IMR-90 (cell line): ENCODE data around the gene SPPL2B. TPM values are rescaled to one million over a fixed set of nuclear protein-coding genes. Genes with fewer than 3 reads are reported as not detected.

ENCODE experiments used
- ATAC-seq: fragments of 200-7000 bp; cut with Tn5 transposase; 2 replicates; pipeline ENCODE4 v1.9.1; 2020; ENCODE audit warnings: low read depth, mild to moderate bottlenecking, moderate library complexity
- BruUV-seq: library from RNA; stranded (reverse); fragments of 400-500 nt; replicated peaks from 2 replicates; lab custom pipeline; 2021; lab: Mats Ljungman, UMichigan
- CTCF ChIA-PET: fragments of 300-600 bp; formaldehyde crosslinking; extraction: SDS; loops from one replicate; lab custom pipeline; 2021; ENCODE audit warnings: antibody characterized with exemption; lab: Yijun Ruan, JAX
- POLR2A ChIA-PET: fragments of 300-600 bp; sonication (Branson Sonifier 250); formaldehyde crosslinking; loops from one replicate; lab custom pipeline; 2022; ENCODE audit warnings: antibody characterized with exemption; ENCODE audit not compliant: unreplicated experiment; lab: Charles Lee
- DNase-seq: peaks from one replicate; pipeline ENCODE4 v3.0.0; 2013
- H2AFZ ChIP-seq: replicated peaks from 2 replicates; pipeline ENCODE3; 2013; ENCODE audit warnings: low read length, mild to moderate bottlenecking; ENCODE audit not compliant: poor library complexity
- H2AK5ac ChIP-seq: 2 replicates; pipeline ENCODE4 v1.6.1; 2013; ENCODE audit warnings: low read depth, low read length, inconsistent platforms
- H2AK9ac ChIP-seq: replicated peaks from 2 replicates; pipeline ENCODE3; 2013; ENCODE audit warnings: mild to moderate bottlenecking, low read depth, low read length, moderate library complexity; ENCODE audit not compliant: poor library complexity
- H2BK120ac ChIP-seq: 2 replicates; pipeline ENCODE4 v1.6.1; 2013; ENCODE audit warnings: low read depth, low read length, inconsistent platforms
- H2BK15ac ChIP-seq: 3 replicates; pipeline ENCODE4 v1.6.1; 2013; ENCODE audit warnings: low read depth, low read length, inconsistent platforms
- H2BK20ac ChIP-seq: 2 replicates; pipeline ENCODE4 v1.6.1; 2013; ENCODE audit warnings: low read depth, mild to moderate bottlenecking, inconsistent platforms, low read length, moderate library complexity
- H2BK5ac ChIP-seq: 2 replicates; pipeline ENCODE4 v1.6.1; 2013; ENCODE audit warnings: mild to moderate bottlenecking, low read depth, low read length, inconsistent platforms; ENCODE audit not compliant: poor library complexity, severe bottlenecking
- H3K14ac ChIP-seq: replicated peaks from 2 replicates; pipeline ENCODE4 v1.6.1; 2013; ENCODE audit warnings: low read depth, low read length, inconsistent platforms
- H3K18ac ChIP-seq: 2 replicates; pipeline ENCODE4 v1.6.1; 2013; ENCODE audit warnings: low read depth, low read length, control low read depth
- H3K23ac ChIP-seq: 2 replicates; pipeline ENCODE4 v1.6.1; 2013; ENCODE audit warnings: low read depth, low read length, inconsistent platforms
- H3K27ac ChIP-seq: 2 replicates; pipeline ENCODE4 v1.5.1; 2013; ENCODE audit warnings: mild to moderate bottlenecking, control low read depth, low read length; ENCODE audit not compliant: insufficient read depth
- H3K27me3 ChIP-seq: 2 replicates; pipeline ENCODE4 v1.6.1; 2013; ENCODE audit warnings: low read length; ENCODE audit not compliant: control insufficient read depth, insufficient read depth
- H3K36me3 ChIP-seq: 2 replicates; pipeline ENCODE4 v1.6.1; 2013; ENCODE audit warnings: low read length, mixed read lengths; ENCODE audit not compliant: control insufficient read depth, insufficient read depth
- H3K4ac ChIP-seq: 2 replicates; pipeline ENCODE4 v1.6.1; 2013; ENCODE audit warnings: low read depth, low read length, inconsistent platforms
- H3K4me1 ChIP-seq: 2 replicates; pipeline ENCODE4 v1.6.1; 2013; ENCODE audit warnings: low read length, mixed read lengths; ENCODE audit not compliant: control insufficient read depth, insufficient read depth
- H3K4me2 ChIP-seq: 2 replicates; pipeline ENCODE4 v1.6.1; 2013; ENCODE audit warnings: low read depth, mild to moderate bottlenecking, control low read depth, low read length, moderate library complexity
- H3K4me3 ChIP-seq: 2 replicates; pipeline ENCODE4 v1.5.1; 2013; ENCODE audit warnings: low read depth, mild to moderate bottlenecking, control low read depth, low read length, moderate library complexity; ENCODE audit not compliant: insufficient read depth
- H3K56ac ChIP-seq: 2 replicates; pipeline ENCODE4 v1.6.1; 2013; ENCODE audit warnings: low read length, inconsistent platforms; ENCODE audit not compliant: insufficient read depth; ENCODE audit errors: extremely low read depth
- H3K79me1 ChIP-seq, 2 experiments: 2 replicates each; pipeline ENCODE4 v1.6.1; 2013; ENCODE audit warnings: low read length in 2 of 2, inconsistent platforms in 1 of 2, low read depth in 1 of 2
- H3K9ac ChIP-seq: 2 replicates; pipeline ENCODE4 v1.6.1; 2013; ENCODE audit warnings: low read depth, low read length, control low read depth
- H3K9me1 ChIP-seq: 2 replicates; pipeline ENCODE4 v1.6.1; 2013; ENCODE audit warnings: low read length, inconsistent platforms; ENCODE audit not compliant: insufficient read depth
- H3K9me3 ChIP-seq: 2 replicates; pipeline ENCODE4 v1.6.1; 2013; ENCODE audit warnings: low read length; ENCODE audit not compliant: control insufficient read depth, insufficient read depth
- H4K20me1 ChIP-seq: 2 replicates; pipeline ENCODE4 v1.6.1; 2013; ENCODE audit warnings: low read length, inconsistent platforms; ENCODE audit not compliant: insufficient read depth
- H4K5ac ChIP-seq: 2 replicates; pipeline ENCODE4 v1.6.1; 2013; ENCODE audit warnings: mild to moderate bottlenecking, low read depth, low read length, control low read depth
- H4K8ac ChIP-seq, 2 experiments: 2 replicates each; pipeline ENCODE4 v1.6.1; 2013; ENCODE audit warnings: low read depth in 2 of 2, low read length in 2 of 2, control low read depth in 1 of 2, inconsistent platforms in 1 of 2
- H4K91ac ChIP-seq: 2 replicates; pipeline ENCODE4 v1.6.1; 2013; ENCODE audit warnings: low read depth, low read length, inconsistent platforms; ENCODE audit not compliant: insufficient read depth
- CHD1 ChIP-seq: IDR thresholded peaks from 2 replicates; pipeline ENCODE4 v1.6.1; 2012; ENCODE audit warnings: low read depth, low read length, improper control_type of control experiment
- FOS ChIP-seq: fragments of 150-350 bp; IDR thresholded peaks from 2 replicates; pipeline ENCODE4 v1.6.1; 2016; ENCODE audit warnings: low read depth, low read length
- MAFK ChIP-seq: IDR thresholded peaks from 2 replicates; pipeline ENCODE4 v1.6.1; 2012; ENCODE audit warnings: low read depth, low read length, improper control_type of control experiment
- MXI1 ChIP-seq: IDR thresholded peaks from 2 replicates; pipeline ENCODE4 v1.6.1; 2012; ENCODE audit warnings: low read depth, mild to moderate bottlenecking, low read length, moderate library complexity, borderline replicate concordance
- RAD21 ChIP-seq: IDR thresholded peaks from 2 replicates; pipeline ENCODE4 v1.6.1; 2012; ENCODE audit warnings: low read length, improper control_type of control experiment
- USF2 ChIP-seq: fragments of 150-350 bp; IDR thresholded peaks from 2 replicates; pipeline ENCODE4 v1.6.1; 2017; ENCODE audit warnings: mild to moderate bottlenecking, antibody characterized with exemption, low read length, low read depth
- WGBS, 2 experiments: methylation state at CpG; one replicate each; pipeline versions ENCODE4 v1.1.5 to v1.1.7; 2013; ENCODE audit warnings: missing lambda C conversion rate in 2 of 2; ENCODE audit not compliant: insufficient read length in 1 of 2; ENCODE audit errors: extremely low coverage in 2 of 2; 5-methylcytosine and 5-hydroxymethylcytosine counted together
- dilution Hi-C: fragments of 300-500 bp; cut with HindIII; formaldehyde crosslinking; loops from one replicate; pipeline ENCODE4 v1.14.3; 2018; ENCODE audit warnings: low sequenced_read_pairs; ENCODE audit not compliant: unreplicated experiment
- in situ Hi-C: fragments of 300-500 bp; cut with MboI; formaldehyde crosslinking; loops from 3 replicates; pipeline ENCODE4 v1.14.3; 2019; ENCODE audit warnings: low sequenced_read_pairs, inconsistent platforms, mixed read lengths
- intact Hi-C: fragments of 100-400 bp; cut with micrococcal nuclease; formaldehyde crosslinking; loops from 2 replicates; pipeline ENCODE4 v1.10.0; 2022
- polyA plus RNA-seq, 3 experiments: library from polyadenylated mRNA; depleted of rRNA; stranded (reverse); fragments of >200 nt; gene quantifications; 2 replicates each; pipeline ENCODE4 v1.2.3, GENCODE V29; 2012; ENCODE audit warnings: low replicate concordance in 1 of 3
- total RNA-seq: library from RNA; depleted of rRNA; stranded (reverse); fragments of >200 nt; gene quantifications from 2 replicates; pipeline ENCODE4 v1.2.3, GENCODE V29; 2012

SPPL2B gene
- total and polyA plus RNA-seq, 2 of the 4 experiments (the other 2 are of a cell fraction) = 3.4 to 45.7 TPM

- BruUV-seq = no TSS peak
- intact Hi-C loops = no loop called here
- no peak overlapping the region for H2AK5ac ChIP-seq
Measured at GRCh38 chr19:2351591-2351990, 23.1 kb downstream of the SPPL2B start.

More at GRCh38 chr19:2351591-2351990, 23.1 kb downstream of the SPPL2B start:
- Histone ChIP-seq H2BK120ac (no peak overlapping the region), H3K4me3 (no peak overlapping the region), H2BK15ac (no peak overlapping the region), H4K5ac (no peak overlapping the region), H2AFZ (no peak overlapping the region), H3K36me3 (peaks cover 40% of the 10 kb centered on the region), H3K4me2 (no peak overlapping the region), H3K9me3 (no peaks in the 10 kb centered on the region), H3K27ac (no peak overlapping the region), H3K18ac (no peak overlapping the region), H3K9ac (no peak overlapping the region), H3K4me1 (no peaks in the 10 kb centered on the region), H3K14ac (no peak overlapping the region), H4K8ac (no peak overlapping the region), H3K9me1 (no peaks in the 10 kb centered on the region), H3K27me3 (no peaks in the 10 kb centered on the region), H3K79me1 (no peaks in the 10 kb centered on the region), H2BK20ac (no peak overlapping the region), H3K56ac (no peak overlapping the region), H2BK5ac (no peak overlapping the region), H4K91ac (no peak overlapping the region), H4K20me1 (no peaks in the 10 kb centered on the region), H3K23ac (no peak overlapping the region), H3K4ac (no peak overlapping the region), H2AK9ac (no peak overlapping the region)
- no peak for TF ChIP-seq MXI1
- TF ChIP-seq RAD21 = no peak
- no peak for TF ChIP-seq MAFK
- TF ChIP-seq CHD1 = no peak
- no peak for TF ChIP-seq USF2
- TF ChIP-seq FOS = no peak
- no peak for ATAC-seq
- dilution Hi-C loops (no loop called here), in situ Hi-C loops (no loop called here)
- no peak for DNase-seq
- ChIA-PET CTCF (no interaction called here), POLR2A (no interaction called here)
- 92% methylated on average over 9 of the region's 28 CpGs; no CpG with 5 or more reads in 1 of the 2 experiments for WGBS, 2 experiments
